GM12891 (cell line): ENCODE data around the gene CNR1.

Experiments used
- DNase-seq: peaks from one replicate; pipeline ENCODE4 v3.0.0; 2011; ENCODE audit warnings: low spot score; ENCODE audit not compliant: insufficient read length
- FAIRE-seq: peaks from 2 replicates; lab custom pipeline; 2011; peaks lifted over from hg19 to GRCh38; lab: Jason Lieb, UNC
- PAX5 ChIP-seq: IDR thresholded peaks from 2 replicates; pipeline ENCODE4 v1.6.1; 2011; ENCODE audit warnings: low read length, moderate library complexity, mild to moderate bottlenecking; ENCODE audit not compliant: insufficient read depth, severe bottlenecking
- POLR2A ChIP-seq: IDR thresholded peaks from 2 replicates; pipeline ENCODE4 v1.6.1; 2011; ENCODE audit warnings: low read depth, low read length, control low read depth
- POLR2AphosphoS5 ChIP-seq: IDR thresholded peaks from 2 replicates; pipeline ENCODE4 v1.6.1; 2011; ENCODE audit warnings: low read depth, low read length, control low read depth
- POU2F2 ChIP-seq: IDR thresholded peaks from 2 replicates; pipeline ENCODE4 v1.6.1; 2011; ENCODE audit warnings: low read depth, mild to moderate bottlenecking, control low read depth, low read length, moderate library complexity
- SPI1 ChIP-seq: IDR thresholded peaks from 2 replicates; pipeline ENCODE4 v1.6.1; 2011; ENCODE audit warnings: low read depth, low read length, control low read depth
- TAF1 ChIP-seq: IDR thresholded peaks from 2 replicates; pipeline ENCODE4 v1.6.1; 2011; ENCODE audit warnings: low read depth, low read length, control low read depth

The CNR1 gene

DNA sequence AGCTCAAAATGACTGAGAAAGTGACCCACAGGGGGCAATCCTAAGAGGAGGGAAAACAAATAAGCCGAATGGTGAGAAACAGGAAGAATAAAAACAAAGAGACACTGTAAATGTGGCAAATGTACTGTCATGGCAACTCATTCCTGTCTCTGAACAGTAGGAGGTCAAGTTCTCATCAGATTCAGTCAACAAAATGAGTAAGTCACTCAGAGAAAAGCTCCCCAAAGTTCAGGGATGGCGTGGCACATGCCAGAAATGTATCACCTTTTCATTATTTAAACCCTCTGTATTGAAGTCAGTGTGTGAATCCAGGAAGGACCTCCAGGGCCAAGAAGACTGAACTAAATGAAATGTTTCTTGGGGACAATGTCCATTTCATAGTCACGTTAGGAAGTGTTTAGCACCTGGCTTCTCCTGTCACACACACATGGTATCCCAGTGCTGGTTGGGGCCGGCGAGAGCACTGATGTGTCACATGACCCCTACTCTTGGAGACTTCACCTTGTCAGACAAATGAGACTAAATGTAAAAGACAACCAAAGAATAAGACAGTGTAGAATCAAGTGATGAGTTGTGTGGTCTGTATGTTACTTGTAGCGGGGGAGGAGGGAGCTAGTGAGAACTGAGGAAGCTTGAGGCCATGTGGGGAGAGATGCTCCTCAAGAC, 20.7 kb downstream of the CNR1 start:
- FAIRE-seq (peak; percentile 43), DNase-seq (no peak)
- TF ChIP-seq SPI1 (no peak), POU2F2 (0 out of 2 replicates have a peak, but pooled peaks have one; percentile 22)

DNA sequence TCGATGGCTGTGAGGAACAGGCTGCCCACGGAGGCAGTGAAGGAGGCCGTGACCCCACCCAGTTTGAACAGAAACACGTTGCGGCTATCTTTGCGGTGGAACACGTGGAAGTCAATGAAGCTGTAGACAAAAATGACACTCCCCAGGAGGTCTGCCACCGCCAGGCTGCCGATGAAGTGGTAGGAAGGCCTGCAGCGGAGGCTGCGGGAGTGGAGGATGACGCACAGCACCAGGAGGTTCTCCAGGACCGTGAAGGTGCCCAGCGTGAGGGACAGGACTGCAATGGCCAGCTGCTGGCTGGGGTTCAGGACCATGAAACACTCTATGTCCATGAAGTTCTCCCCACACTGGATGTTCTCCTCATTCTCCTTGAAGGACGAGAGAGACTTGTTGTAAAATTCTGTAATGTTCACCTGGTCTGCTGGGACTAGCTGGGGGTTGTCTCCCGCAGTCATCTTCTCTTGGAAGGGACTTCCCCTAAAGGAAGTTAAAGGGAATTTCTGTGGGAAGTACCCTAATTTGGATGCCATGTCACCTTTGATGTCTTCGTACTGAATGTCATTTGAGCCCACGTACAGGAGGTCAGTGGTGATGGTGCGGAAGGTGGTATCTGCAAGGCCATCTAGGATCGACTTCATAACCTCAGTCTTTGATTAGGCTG, 21.4 kb downstream of the CNR1 start:
- FAIRE-seq (no peak), DNase-seq (no peak)
- TF ChIP-seq PAX5 = no peak
- no peak for TF ChIP-seq POU2F2
- no peak for TF ChIP-seq TAF1
- no peak for TF ChIP-seq SPI1
- no peak for TF ChIP-seq POLR2AphosphoS5
- TF ChIP-seq POLR2A = no peak

DNA sequence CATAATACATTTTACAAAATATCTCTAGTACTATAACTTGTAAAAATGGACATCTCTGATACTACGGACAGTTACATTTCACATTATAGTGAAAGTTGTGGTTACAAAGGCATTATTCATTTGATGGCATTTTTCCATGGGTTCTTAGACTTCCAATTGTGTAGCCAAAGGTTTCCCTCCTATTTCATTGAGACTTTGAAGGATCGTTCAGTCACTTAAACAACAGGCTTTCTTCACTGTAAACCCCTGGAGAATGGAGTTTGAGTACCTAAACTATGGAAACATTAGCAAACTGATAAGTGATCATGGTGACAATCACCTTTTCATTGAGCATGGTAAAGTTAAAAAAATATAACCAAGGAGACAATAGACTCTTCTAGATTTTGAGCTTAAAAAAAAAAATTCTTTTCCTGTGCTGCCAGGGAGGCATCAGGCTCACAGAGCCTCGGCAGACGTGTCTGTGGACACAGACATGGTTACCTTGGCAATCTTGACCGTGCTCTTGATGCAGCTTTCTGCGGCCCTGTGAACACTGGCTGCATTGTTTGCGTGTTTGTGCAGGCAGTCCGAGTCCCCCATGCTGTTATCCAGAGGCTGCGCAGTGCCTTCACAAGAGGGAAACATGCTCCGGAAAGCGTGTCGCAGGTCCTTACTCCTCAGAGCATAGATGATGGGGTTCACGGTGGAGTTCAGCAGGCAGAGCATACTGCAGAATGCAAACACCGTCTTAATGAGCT, 22.6 kb downstream of the CNR1 start:
- no peak for TF ChIP-seq PAX5
- TF ChIP-seq POLR2AphosphoS5 = no peak
- no peak for TF ChIP-seq SPI1
- no peak for TF ChIP-seq POU2F2
- no peak for TF ChIP-seq TAF1
- TF ChIP-seq POLR2A = no peak
- DNase-seq (no peak), FAIRE-seq (peak; percentile 20)

DNA sequence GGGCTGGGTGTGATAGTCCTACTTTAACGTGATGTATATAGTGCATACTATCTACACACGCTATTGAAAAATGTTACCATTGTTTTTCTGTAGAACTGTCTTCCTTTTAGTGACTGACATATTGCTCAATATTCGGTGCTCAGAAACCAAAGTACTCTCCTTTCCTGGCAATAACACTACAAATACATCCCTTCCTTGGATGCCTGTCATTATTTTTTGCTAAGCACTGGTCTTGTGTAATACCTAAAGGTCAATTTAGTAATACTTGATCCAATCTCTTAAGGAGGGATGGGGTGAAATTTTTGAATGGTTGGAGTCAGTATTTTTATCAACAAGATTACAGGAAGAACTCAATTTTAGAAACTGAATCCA, 23.9 kb downstream of the CNR1 start:
- TF ChIP-seq POLR2A (no peak), POLR2AphosphoS5 (no peak), POU2F2 (no peak), PAX5 (no peak), SPI1 (no peak)
- FAIRE-seq (no peak), DNase-seq (no peak)

DNA sequence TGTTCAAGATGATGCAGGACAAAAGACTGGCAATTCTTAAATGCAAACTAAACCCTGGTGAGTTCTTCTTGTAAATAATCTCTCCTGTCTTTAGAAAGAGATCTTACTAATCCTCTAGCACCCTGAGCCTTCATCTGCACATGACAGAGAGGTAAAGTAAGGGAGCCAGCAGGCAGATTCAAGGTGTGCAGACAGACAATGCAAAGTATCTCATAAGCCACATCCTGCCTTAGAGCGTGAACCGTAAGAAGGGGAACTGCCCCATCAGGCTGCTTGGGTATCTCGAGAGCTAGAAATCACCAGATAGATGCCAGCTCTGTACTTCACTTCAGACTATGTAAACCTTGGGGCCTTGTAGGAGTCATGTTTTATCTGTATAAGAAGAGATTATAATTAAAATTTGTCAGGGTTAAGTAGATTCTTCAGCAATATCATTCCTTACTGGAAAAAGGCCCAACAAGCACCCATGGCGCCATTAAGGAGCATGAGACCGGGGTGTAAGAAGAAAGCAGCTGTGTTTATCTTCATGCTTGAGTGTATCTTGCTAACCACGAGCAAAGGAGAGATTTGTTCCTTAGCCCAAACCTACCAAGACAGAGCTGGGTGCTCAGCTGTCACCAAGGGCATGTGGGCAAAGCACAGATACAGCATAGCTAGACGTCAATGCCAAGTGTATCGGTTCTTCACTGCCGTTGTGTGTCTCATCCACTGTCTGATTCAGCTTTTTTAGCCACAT, 24.4 kb downstream of the CNR1 start:
- FAIRE-seq (peak; percentile 98), DNase-seq (peak; percentile 48)
- TF ChIP-seq POLR2A = no peak
- peak; percentile 27 for TF ChIP-seq PAX5
- no peak for TF ChIP-seq POLR2AphosphoS5
- TF ChIP-seq SPI1 = peak; percentile 94
- peak; percentile 89 for TF ChIP-seq POU2F2
- no peak; the same call in 1 of the 2 replicates for TF ChIP-seq TAF1

DNA sequence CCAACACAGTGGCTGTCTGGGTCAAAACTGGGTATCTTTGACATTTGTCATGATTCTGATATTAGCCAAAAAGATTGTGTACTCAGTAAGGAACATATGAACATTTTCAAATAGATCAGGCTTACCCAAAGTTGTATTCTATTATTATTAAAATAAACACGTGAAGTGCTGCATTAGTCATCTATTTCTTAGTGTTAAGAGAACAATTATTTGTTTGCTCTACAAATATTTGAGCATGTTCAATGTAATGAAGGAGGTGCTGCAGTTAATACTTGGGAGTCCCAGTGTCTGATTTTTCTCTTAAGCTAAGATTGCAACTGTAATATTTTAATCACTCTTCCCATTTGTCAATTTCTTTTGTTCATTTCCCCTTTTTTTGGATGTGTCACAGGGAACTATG, 28.2 kb downstream of the CNR1 start:
- FAIRE-seq = no peak
- no peak for TF ChIP-seq TAF1
- TF ChIP-seq POLR2A = no peak
- no peak for TF ChIP-seq SPI1
- no peak for TF ChIP-seq POLR2AphosphoS5
- DNase-seq = no peak

DNA sequence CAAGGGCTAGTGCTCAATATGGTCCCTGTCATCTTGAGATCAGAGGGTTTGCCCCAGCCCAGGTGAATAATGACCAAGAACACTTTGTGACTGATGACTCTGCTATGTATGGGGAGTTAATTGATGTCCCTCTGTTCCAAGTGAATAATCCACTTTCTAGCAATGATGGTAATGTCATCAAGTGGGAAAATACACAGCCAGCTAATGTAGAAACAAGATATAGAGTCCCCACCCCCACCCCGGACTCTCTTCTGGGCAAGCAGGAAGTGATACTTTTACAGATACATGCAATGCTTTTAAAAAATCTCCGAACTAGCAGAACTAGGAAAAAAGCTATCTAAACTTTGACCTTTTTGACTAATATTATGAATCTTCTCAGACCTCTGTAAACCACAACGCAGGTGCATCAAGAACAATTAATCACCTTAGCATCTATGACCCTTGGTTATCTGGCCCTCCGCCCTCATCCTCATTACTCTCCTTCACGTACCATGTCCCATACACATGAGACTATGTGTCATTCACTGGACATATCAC, 30.5 kb downstream of the CNR1 start:
- DNase-seq = peak; percentile 25
- TF ChIP-seq TAF1 (no peak), SPI1 (peak; percentile 91)
- FAIRE-seq = peak; percentile 94

DNA sequence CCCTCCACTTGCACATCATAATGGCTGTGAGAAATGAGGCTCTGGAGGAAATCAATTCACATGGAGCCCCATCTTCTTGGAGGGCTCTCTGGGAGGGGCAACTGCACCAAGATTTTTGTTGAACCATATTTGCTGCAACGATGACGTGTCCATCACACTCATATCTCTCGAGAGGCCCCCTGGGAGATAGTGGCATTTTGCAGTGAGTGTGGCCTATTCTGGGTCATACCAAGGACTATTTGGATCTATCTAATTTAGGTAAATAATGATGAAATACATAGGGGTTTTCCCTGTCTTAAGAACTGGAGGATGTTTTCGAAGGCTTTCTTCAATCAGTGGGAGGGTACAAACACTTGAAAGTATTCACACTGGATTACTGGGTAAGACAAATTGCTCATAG, 31.6 kb downstream of the CNR1 start:
- FAIRE-seq (no peak), DNase-seq (no peak)
- TF ChIP-seq PAX5 (no peak), TAF1 (no peak), SPI1 (no peak)

DNA sequence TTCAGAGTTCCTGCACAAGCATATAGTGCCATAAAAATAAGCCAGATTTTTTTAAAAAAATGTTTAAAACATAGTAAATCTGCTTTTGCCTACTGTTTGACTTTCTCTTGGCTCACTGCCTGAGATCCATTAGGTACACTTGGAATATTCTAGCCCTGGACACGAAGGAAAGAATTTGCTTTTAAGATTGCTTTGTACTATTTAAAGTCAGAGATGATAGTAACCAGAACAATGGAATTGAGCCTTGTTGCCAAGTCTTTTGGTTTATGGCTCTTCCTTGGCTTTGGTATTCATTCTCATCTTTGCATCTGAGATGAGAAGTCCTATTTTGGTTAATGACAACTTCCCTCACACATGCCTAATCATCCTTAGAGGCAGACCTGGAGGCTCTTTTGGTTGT, 32.4 kb downstream of the CNR1 start:
- TF ChIP-seq POLR2A (no peak), TAF1 (no peak), PAX5 (no peak), POU2F2 (no peak), SPI1 (no peak), POLR2AphosphoS5 (no peak)
- no peak for FAIRE-seq
- DNase-seq = no peak
